HG02981 (cell line): ENCODE results near the gene GMPR2.
"Not testable (repeated sequence)": the region's sequence is repeated elsewhere in the genome, so short reads cannot be mapped to it uniquely, and the experiment has no call there.

ENCODE experiments used
- ATAC-seq: cut with Tn5 transposase; IDR thresholded peaks from one replicate; pipeline ENCODE4 v1.9.1; 2021; ENCODE audit warnings: mild to moderate bottlenecking, moderate library complexity; ENCODE audit not compliant: unreplicated experiment

Gene GMPR2

DNA sequence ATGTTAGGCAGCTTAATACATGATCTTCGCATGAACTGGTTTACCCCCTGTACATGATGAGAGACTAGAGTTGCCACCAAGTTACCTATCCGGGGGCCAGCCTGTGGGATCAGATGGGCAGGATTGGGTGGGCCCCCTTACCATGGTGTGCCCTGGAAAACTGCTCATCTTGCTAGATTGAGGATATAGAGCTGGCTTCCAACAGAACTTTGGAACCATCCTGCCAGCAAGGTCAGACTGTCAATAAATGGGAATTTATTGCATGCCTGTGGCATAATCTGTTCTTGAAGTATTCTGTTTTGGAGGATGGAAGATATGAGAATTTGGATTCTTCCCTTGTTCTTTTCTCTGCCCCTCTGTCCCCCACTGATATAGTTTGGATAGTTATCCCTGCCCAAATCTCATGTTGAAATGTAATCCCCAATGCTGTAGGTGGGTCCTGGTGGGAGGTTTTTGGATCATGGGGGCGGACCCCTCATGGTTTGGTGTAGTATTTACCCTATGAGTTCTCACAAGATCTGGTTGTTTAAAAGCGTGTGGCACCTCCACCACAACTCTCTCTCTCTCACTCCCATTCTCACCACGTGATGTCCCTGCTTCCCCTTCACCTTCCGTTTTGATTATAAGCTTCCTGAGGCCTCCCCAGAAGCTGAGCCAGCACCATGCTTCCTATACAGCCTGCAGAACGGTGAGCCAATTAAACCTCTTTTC, 33.8 kb upstream of the GMPR2 start:
- ATAC-seq: no peak

DNA sequence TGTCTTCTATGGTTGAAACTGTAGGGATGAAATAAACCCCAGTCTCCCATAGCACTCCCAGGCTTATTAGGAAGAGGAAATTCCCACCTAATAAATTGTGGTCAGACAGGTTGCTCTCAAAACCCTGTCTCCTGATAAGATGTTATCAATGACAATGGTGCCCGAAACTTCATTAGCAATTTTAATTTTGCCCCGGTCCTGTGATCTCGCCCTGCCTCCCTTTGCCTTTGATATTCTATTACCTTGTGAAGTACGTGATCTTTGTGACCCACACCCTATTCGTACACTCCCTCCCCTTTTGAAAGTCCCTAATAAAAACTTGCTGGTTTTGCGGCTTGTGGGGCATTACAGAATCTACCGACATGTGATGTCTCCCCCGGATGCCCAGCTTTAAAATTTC, 30.2 kb upstream of the GMPR2 start:
- ATAC-seq: not testable (repeated sequence)

DNA sequence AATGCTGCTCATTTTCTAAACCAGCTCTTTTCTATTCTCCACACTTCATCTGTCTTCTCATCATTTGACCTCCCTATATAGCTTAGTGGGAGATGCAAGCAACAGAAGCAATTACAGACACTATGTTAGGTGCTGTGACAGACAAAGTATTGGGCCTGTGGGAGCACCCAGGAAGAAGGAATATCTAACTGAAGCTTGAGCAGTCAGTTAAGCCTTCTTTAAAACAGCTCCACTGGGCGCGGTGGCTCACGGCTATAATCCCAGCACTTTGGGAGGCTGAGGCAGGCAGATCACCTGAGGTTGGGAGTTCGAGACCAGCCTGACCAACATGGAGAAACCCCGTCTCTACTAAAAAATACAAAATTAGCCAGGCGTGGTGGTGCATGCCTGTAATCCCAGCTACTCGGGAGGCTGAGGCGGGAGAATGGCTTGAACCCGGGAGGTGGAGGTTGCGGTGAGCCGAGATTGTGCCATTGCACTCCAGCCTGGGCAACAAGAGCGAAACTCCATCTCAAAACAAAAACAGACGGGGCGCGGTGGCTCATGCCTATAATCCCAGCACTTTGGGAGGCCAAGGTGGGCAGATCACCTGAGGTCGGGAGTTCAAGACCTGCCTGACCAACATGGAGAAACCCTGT, 29.4 kb upstream of the GMPR2 start:
- ATAC-seq: not testable (repeated sequence)

DNA sequence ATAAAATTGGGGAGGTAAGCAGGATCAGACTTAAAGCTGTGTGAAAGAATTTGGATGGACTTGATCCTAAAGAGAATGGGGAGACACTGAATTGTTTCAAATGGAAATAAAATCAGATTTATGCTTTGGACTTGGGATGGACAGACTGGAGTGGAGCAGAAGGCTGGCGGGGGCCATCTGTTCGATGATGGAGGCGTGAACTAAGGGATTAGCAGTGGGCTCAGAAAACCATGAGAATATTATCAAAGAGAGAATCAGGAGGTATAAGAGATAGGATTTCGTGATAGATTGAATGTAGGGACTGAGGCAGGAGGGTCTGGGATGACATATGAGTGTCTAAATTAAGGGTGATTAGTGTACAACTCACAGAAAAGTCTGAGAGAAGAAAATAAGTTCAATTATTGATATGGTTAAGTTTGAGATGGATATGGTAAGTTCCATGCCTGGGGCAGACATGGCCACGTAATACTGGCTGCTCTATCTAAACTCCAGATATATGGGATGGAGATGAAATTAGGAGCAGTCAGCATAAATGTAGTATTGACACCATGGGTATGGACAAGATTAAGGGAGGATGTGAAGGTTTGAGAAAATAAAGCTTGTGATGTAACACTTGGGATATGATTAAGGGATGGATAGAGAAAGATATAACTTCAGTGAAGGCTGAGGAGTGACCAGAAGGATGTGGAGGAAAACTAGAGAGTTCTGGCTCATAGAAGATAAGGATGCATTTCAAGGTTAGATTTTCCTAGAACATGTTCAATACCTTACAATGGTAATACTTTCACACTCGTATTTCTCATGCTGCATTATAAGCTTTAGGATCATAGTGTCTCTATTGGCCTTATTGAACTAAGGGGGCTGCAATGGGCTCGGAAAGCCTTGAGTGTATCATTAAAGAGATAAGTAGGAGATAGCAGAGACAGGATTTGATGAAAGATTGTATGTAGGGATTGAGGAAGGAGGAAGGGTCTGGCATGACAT, 28.3 kb upstream of the GMPR2 start:
- no peak for ATAC-seq

- no peak for ATAC-seq
Observed at GRCh38 chr14:24206260-24207103, 26.2 kb upstream of the GMPR2 start.

DNA sequence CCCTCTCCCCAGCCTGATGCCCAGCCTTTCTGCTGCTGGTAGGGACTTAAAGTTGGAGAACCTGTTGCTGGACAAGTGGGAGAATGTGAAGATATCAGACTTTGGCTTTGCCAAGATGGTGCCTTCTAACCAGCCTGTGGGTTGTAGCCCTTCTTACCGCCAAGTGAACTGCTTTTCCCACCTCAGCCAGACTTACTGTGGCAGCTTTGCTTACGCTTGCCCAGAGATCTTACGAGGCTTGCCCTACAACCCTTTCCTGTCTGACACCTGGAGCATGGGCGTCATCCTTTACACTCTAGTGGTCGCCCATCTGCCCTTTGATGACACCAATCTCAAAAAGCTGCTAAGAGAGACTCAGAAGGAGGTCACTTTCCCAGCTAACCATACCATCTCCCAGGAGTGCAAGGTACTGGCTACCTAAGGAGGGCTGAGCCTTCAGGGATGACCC, 25.6 kb upstream of the GMPR2 start:
- ATAC-seq: no peak

DNA sequence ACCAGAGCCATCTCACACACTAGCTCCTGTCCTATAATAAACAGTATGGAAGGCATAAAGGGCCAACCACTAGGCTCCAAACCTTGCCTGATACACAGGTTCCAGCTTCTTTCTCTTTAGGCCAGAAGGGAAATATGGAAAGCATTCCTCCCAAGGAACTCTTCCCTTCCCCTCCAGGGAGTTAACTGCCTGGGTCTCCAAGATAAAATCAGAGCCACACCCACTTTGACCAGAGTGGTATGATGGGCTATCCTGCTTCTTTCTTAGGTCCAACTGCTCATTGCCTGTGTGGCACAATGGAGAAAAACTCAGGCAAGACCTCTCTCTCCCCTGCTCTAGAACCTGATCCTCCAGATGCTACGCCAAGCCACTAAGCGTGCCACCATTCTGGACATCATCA, 25.1 kb upstream of the GMPR2 start:
- no peak for ATAC-seq

- ATAC-seq: no peak
Observed at GRCh38 chr14:24211311-24211710, 21.4 kb upstream of the GMPR2 start.

GRCh38 chr14:24212924-24213865, 19.5 kb upstream of the GMPR2 start, which contains the start of gene CHMP4A:
CHMP4A (minus strand) TSS chr14:24213488; CDS start chr14:24213439, 49 bp downstream.
- peak; percentile 83 for ATAC-seq

- no peak for ATAC-seq
Observed at GRCh38 chr14:24213866-24214662, 18.7 kb upstream of the GMPR2 start.

GRCh38 chr14:24215495-24216344, 17.0 kb upstream of the GMPR2 start, which contains the start of gene MDP1:
MDP1 (minus strand) TSS chr14:24216066; CDS start chr14:24215955, 111 bp downstream.
- peak; percentile 52 for ATAC-seq

DNA sequence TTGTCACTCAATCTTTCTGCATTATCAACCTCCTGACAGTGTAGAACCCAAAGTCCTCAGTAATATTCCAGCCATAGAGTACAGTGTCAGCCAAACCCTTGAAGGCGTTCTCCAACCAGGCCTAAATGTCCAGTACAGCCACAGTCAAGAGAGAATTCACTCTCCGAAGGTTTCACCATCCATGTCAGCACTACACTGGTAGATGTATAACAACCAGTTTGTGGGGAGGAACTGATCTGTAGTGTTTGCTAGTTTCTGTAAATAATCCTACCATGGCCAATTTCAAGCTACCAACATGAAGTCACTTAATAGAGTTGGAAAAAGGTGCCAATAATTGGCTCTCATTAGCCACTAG, 16.4 kb upstream of the GMPR2 start:
- ATAC-seq: no peak

DNA sequence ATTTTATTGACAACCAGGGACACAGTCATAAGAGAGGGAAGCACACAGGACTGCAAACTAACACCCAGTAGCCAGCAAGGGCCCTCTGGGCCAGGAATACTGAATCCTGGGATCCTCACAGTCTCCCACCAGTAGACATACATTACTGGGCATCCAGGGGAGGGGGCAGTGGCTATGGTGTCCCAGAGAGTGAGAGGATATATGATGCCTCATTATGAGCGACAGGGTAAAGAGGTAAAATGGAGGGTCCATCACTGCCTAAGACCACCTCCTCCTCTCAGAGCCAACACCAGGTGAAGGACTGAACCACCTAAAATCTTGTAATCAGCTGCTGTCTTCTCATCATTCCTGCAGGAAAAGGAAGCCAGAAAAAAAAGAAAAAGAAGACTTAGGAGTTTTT, 15.9 kb upstream of the GMPR2 start:
- not testable (repeated sequence) for ATAC-seq

DNA sequence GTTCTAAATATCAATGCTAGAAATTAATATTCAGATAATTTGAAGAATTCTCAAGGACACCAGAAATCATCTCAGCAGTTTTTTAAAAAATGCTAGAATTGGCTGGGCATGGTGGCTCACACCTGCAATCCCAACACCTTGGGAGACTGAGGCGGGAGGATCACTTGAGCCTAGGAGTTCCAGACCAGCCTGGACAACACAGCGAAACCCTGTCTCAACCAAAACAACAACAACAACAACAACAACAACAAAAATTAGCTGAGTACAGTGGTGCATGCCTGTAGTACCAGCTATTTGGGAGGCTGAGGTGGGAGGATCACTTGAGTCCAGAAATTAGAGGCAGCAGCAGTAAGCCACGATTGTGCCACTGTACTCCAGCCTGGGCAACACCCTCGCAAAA, 13.6 kb upstream of the GMPR2 start:
- no peak for ATAC-seq

GRCh38 chr14:24219521-24219920, 13.2 kb upstream of the GMPR2 start:
- no peak for ATAC-seq

DNA sequence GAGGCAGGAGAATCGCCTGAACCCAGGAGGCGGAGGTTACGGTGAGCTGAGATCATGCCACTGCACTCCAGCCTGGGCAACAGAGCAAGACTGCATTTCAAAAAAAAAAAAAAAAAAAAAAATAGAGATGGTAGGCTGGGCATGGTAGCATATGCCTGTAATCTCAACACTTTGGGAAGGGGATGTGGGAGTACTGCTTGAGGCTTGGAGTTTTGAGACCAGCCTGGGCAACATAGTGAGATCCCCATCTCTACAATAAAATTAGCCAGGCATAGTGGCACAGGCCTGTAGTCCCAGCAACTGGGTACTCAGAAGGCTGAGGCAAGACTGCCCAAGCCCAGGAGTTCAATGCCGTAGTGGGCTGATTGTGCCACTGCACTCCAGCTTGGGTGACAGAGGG, 9.7 kb upstream of the GMPR2 start:
- ATAC-seq: not testable (repeated sequence)

DNA sequence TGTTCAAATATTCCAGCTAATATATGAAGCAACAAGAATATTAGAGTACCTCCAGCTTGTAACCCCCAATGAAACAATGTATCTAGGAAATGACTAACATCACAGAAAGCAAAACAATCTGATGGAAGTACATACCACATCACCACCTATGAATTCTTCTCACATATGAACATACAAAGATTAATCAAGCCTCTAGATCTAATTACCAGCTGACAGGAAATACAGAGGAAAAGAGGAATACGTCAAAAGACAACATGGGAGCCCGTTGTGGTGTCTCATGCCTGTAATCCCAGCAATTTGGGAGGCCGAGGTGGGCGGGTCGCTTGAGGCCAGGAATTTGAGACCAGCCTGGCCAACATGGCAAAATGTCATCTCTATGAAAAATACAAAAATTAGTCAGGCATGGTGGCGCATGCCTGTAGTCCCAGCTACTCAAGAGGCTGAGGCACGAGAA, 8.1 kb upstream of the GMPR2 start:
- ATAC-seq: no peak
